Measurements from ENCODE around the gene CACNB2.

DNA sequence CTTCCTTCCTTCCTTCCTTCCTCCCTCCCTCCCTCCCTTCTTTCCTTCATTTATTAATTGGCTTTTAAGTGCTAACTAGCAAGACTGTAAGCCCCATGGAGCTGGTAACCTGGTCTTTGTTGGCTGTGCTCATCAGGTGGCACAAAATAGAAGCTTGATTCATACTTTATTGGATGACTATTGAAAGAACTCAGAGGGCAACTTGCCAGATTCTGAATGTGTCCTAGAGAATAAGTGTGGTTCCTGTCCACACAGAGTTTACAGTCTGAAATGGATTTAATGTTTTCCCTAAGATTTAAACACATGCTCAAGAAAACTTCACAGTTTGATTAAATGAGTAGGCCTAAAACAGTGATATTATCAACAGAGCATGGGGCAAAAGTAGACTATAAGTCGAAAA is 3.1 kb upstream of the CACNB2 start:
- TF ChIP-seq EZH2 (IDR thresholded peaks at IDR 0.05; ENCODE audit: low read depth) (no peak), CTCF (conservative IDR thresholded peaks at IDR 0.05) (no peak)
